ENCODE results near the gene SAFB2.
A peak's percentile ranks its signal among the peaks of the same experiment; 100 is the strongest.

Gene SAFB2

DNA sequence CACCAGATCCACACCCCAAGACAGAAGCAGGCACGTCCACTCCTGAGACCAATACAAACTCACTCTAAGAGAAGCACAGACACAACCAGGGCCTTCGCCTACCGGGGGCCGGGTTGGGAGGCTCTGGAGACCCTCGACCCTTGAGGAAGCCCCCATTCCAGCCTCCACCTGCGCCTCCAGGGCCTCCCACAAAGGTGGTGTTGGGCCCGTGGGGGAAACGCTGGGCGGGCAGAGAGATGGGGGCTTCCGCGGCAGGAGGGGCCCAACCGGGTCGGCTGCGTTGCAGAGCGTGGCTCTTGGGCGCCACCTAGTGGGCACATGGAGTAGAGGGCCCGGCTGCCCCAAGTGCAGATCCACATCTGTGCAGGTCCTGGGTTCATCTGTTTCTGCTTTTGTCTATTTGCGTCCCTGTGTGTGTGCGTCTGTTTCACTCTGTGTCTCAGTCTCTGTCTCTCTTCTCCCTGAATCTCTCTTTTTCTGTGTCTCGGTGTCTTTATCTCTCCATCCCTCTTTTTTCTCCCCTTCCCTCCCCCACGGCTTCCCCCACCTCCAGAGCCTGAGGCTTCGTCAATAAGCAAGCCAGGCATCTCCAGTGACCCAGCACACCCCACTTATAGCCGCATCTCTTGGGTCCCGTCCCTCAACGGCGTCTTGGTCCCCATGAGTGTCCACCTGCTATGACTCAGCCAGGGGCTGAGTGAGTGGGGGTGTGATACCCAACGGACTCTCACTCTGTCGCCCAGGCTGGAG lies 44.3 kb downstream of the SAFB2 start:
- peak; percentile 80 for DNase-seq

DNA sequence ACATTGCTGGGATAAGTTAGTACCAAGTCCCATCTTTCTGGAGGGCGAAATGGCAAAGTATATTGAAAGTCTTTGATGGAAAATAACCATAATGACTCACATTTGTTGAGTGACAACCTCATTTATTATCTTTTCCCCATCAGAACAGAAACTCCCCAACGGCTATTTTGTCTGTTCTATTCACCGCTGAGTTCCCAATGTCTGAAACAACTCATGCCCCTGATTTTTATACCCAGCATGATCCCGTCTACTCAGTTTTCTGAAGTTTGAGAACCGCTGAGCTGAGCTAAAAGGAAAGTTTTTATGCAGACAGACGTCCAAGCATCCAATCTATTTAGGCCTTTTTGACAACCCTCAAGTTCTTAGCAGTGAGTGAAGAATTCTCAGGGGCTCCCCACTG lies 47.0 kb downstream of the SAFB2 start:
- no peak for DNase-seq

- no peak for DNase-seq
Observed at GRCh38 chr19:5572556-5573286, 49.9 kb downstream of the SAFB2 start.

- DNase-seq = no peak
Observed at GRCh38 chr19:5571777-5572176, 50.8 kb downstream of the SAFB2 start.

GRCh38 chr19:5567970-5568407 lies 54.6 kb downstream of the SAFB2 start:
- no peak for DNase-seq

DNA sequence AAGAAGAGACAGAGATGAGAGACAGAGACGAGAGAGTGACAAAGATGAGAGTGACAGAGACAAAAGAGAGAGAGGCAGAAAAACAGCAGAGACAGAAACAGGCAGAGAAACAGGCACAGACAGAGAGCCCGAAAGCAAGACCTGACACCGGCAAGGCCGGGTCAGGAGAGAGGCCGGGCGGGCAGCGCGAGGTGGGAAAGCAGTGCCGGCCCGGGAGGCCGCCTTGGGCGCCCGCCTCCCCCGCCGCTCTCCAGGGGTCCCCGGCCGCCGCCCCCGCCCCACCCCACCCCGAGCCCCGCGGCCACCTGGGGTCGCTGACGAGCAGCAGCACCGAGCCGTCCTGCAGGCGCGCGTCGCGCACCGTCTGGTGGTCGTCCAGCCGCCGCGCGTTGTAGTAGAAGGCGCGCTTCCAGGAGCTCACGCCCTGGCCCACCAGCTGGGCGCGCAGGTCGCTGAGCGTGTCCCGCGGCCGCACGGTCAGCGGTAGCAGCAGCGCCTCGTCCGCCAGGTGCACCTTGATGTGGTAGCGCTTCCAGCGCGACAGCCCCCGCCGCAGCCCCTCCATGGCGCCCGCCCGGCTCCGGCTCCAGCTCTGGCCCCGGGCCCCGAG lies 55.1 kb downstream of the SAFB2 start, which contains the start of gene TINCR:
TINCR (minus strand) TSS at position 594 of the 610 bp plus-strand sequence.
- DNase-seq = no peak

DNA sequence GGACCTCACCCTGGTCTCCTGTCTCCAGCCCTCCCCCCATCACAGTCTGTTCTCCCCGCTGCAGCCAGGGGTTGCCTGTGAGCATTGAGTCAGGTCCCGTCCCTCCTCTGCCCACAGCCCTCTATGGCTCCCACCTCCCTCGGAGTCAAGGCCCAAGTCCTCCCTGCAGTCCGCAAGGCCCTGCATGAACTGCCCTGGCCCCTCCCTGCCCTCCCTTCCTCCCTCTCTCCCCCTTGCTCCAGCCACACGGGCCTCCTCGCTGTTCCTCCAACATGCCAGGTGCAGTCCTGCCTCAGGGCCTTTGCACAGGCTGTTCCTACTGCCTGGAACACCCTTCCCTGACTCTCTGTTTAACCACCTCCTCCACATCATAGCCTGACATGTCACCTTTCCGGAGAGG lies 57.6 kb downstream of the SAFB2 start:
- no peak for DNase-seq

- DNase-seq = no peak
Observed at GRCh38 chr19:5563935-5564612, 58.5 kb downstream of the SAFB2 start.

- no peak for DNase-seq
Observed at GRCh38 chr19:5563008-5563431, 59.6 kb downstream of the SAFB2 start.

- no peak for DNase-seq
Observed at GRCh38 chr19:5562280-5562679, 60.3 kb downstream of the SAFB2 start.

GRCh38 chr19:5561559-5561958 lies 61.0 kb downstream of the SAFB2 start:
- no peak for DNase-seq

- no peak for DNase-seq
Observed at GRCh38 chr19:5560156-5560555, 62.4 kb downstream of the SAFB2 start.

GRCh38 chr19:5559804-5560133 lies 62.8 kb downstream of the SAFB2 start:
- no peak for DNase-seq

GRCh38 chr19:5558101-5558621 lies 64.4 kb downstream of the SAFB2 start:
- no peak for DNase-seq

DNA sequence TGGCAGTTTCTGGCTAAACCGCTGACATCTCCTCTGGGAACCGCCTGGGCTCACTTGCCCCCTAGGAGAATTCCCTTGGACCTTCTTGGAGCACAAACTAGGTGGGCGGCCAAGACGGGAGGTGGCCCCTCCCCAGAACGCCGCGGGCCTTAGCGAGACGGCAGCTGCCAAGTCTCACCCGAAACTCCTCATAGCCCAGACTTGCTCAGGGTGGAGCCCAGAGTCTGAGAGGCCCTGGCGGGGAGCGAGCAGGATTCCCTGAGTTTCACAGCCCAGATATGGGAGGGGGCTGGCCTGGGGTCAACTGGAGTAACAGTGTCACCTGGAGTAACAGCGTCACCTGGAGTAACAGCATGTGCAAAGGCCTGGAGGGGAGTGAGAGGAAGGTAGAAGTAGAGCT lies 64.9 kb downstream of the SAFB2 start:
- no peak for DNase-seq

GRCh38 chr19:5554828-5555227 lies 67.7 kb downstream of the SAFB2 start:
- DNase-seq = no peak

DNA sequence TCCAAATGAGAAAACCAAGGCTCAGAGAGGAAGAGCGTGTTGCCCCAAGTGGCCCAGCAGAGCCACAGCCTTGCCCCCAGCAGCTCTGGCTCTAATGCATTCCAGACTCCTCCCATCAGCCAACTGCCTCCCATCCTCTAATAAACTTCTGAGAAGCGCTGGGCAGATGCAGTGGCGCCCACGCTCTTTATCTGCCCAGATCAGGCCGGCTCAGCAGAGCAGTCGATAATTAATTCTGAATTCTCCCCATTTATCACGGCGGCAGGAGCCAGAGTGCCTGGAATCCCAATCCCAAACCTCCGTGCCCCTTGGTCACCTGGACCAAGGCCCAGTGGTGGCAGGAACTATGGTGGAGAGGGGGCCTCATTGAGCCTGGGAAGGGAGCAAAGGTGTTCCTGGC lies 68.7 kb downstream of the SAFB2 start:
- DNase-seq = no peak

DNA sequence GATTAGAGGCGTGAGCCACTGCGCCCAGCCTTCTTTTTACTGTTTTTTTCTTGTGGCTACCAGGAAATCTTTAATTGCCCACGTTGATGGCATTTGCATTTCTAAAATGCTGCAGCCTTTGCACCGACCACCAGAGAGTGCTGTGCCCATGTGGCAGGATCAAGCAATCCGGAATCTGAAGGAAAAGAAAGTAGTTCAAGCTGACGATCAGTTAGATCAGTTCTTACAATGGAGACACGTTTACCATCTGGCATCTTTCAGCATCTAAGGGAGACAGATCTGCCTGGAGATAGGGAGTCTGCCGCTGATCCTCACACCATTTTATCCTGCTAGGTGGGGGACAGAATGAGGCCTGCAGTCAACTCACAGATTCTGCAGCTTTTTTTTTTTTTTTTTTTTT lies 74.7 kb downstream of the SAFB2 start:
- DNase-seq = peak; percentile 32

GRCh38 chr19:5545984-5546383 lies 76.6 kb downstream of the SAFB2 start:
- no peak for DNase-seq

DNA sequence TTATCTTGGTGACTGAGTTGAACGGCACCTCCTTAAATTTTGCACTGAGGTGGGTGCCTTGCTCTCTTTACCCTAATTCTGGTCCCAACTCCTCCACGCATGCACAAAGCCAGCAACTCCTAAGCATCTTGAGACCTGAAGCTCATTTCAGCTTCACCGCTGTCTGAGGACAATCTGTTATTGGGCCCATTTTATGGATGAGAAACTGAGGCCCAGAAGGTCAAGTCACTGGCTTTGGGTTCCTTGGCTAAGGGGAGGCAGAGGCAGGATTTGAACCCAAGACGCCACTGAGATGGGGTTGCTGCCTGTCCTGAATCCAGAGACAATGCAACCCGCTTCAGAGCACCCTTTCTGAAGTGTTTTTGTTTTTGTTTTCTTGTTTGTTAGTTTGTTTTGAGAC lies 77.5 kb downstream of the SAFB2 start:
- DNase-seq = no peak

- no peak for DNase-seq
Observed at GRCh38 chr19:5542665-5543064, 79.9 kb downstream of the SAFB2 start.

DNA sequence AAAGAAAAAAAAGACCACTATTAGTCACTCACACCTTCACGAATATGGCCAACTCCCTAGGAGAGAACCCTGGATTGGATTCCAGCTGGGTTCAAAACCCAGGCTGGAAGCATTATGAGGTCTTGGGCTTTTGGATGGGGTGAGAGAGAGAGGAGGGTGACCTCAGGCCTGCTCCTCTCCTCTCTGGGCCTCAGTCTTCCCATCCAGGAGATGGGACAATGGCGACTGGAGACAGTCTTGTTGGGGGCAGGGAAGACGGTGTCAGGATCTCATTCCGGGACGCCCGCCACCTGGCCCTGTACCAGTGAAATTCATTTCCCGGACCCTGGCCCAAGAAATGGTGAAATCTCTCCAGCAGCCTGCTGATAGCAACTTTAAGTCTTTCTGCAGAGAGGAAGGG lies 81.1 kb downstream of the SAFB2 start:
- DNase-seq = no peak

- DNase-seq = no peak
Observed at GRCh38 chr19:5540208-5540607, 82.4 kb downstream of the SAFB2 start.
